Measurements from ENCODE around the gene CHCHD6. TPM values are rescaled to one million over a fixed set of nuclear protein-coding genes. Genes with fewer than 3 reads are reported as not detected.

Gene CHCHD6
- total and polyA plus RNA-seq, 2 donors (not counting 3 experiments of a cell fraction or from before 2014, with no cell fraction given) = 8.4 to 10.1 TPM

DNA sequence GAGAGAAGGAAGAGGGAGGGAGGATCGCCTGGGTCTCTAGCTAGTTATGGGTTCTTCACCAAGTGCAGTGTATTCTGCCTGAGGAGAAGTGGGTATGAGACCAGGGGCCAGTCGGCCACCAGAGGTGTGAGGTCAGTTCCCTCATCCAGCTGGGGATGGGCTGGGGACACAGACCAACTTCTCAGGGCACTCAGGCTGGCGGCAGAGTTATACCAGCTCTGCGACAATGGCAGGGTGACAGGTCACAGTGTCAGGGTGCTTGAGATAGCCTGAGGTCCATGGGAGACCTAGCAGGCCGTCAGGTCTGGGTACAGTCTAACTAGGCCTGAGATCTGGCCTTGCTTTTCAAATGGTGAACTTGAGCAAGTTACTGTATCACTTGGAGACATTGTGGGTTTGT lies 247.5 kb downstream of the CHCHD6 start:
- no peaks in the 10 kb centered on the region for H3K27me3 ChIP-seq (ENCODE audit: control insufficient read depth in 2 of 2, insufficient read depth in 2 of 2, low read length in 2 of 2)
- POLR2A ChIA-PET = no interaction called here
- H3K36me3 ChIP-seq (ENCODE audit: control insufficient read depth in 2 of 2, extremely low read depth in 1 of 2, insufficient read depth in 2 of 2, low read length in 2 of 2) = no peaks in the 10 kb centered on the region
- no TSS peak for BruUV-seq (replicated peaks)
- H3K9ac ChIP-seq (replicated peaks; ENCODE audit: extremely low read depth, insufficient read depth, low read length) = no peak overlapping the region
- FAIRE-seq (no peak), DNase-seq (ENCODE audit: low read depth, low spot score) (no peak)
- H3K4me1 ChIP-seq (ENCODE audit: control insufficient read depth, extremely low read depth, insufficient read depth, low read length) = no peaks in the 10 kb centered on the region
- no peak overlapping the region for H3K4me3 ChIP-seq (replicated peaks in 1 of 3; ENCODE audit: insufficient read depth in 1 of 3, low read depth in 1 of 3, low read length in 3 of 3)
- no peak overlapping the region for H3K27ac ChIP-seq (ENCODE audit: insufficient read depth, low read depth, low read length)
- dilution Hi-C loops (cut with MboI; ENCODE audit: extremely low pct_ligation_motif_present, low sequenced_read_pairs) (no loop called here), intact Hi-C loops (cut with micrococcal nuclease) (no loop called here)
- CTCF ChIA-PET = interaction anchor here (1.6 to 2.4 kb wide), 2 partner anchors 10 to 37 kb away, joined by 3 to 9 read pairs; no protein-coding TSS in a partner anchor
- H3K4me2 ChIP-seq (ENCODE audit: insufficient read depth, low read length) = no peak overlapping the region
- H2AFZ ChIP-seq (ENCODE audit: low read depth, low read length) = no peak overlapping the region
- no peak for TF ChIP-seq MYC (IDR thresholded peaks at IDR 0.05; ENCODE audit: low read depth, low read length)
- TF ChIP-seq FOS (IDR thresholded peaks at IDR 0.05; ENCODE audit: borderline replicate concordance, insufficient read depth, low read length) = no peak
- no peak for TF ChIP-seq JUN (IDR thresholded peaks at IDR 0.05; ENCODE audit: borderline replicate concordance, insufficient read depth, insufficient read length, low read depth)
- no peak for TF ChIP-seq POLR2AphosphoS5 (IDR thresholded peaks at IDR 0.05; ENCODE audit: insufficient read depth, low read depth, low read length)
- TF ChIP-seq, protein P1, sequence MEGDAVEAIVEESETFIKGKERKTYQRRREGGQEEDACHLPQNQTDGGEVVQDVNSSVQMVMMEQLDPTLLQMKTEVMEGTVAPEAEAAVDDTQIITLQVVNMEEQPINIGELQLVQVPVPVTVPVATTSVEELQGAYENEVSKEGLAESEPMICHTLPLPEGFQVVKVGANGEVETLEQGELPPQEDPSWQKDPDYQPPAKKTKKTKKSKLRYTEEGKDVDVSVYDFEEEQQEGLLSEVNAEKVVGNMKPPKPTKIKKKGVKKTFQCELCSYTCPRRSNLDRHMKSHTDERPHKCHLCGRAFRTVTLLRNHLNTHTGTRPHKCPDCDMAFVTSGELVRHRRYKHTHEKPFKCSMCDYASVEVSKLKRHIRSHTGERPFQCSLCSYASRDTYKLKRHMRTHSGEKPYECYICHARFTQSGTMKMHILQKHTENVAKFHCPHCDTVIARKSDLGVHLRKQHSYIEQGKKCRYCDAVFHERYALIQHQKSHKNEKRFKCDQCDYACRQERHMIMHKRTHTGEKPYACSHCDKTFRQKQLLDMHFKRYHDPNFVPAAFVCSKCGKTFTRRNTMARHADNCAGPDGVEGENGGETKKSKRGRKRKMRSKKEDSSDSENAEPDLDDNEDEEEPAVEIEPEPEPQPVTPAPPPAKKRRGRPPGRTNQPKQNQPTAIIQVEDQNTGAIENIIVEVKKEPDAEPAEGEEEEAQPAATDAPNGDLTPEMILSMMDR (IDR thresholded peaks at IDR 0.05; ENCODE audit: extremely low read depth in 1 of 2, insufficient read depth in 1 of 2, low read depth in 1 of 2, low read length in 2 of 2) = no peak
- TF ChIP-seq, protein P2, sequence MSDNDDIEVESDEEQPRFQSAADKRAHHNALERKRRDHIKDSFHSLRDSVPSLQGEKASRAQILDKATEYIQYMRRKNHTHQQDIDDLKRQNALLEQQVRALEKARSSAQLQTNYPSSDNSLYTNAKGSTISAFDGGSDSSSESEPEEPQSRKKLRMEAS (IDR thresholded peaks at IDR 0.05; ENCODE audit: insufficient read depth, insufficient read length) = no peak
- H4K20me1 ChIP-seq (replicated peaks; ENCODE audit: control insufficient read depth, extremely low read depth, insufficient read depth, low read length) = no peaks in the 10 kb centered on the region
- H3K9me3 ChIP-seq (replicated peaks; ENCODE audit: control insufficient read depth, insufficient read depth, low read length) = no peaks in the 10 kb centered on the region
- no peaks in the 10 kb centered on the region for H3K79me2 ChIP-seq (ENCODE audit: control insufficient read depth, insufficient read depth, low read length)
- no peaks in the 10 kb centered on the region for H3K9me1 ChIP-seq (replicated peaks; ENCODE audit: control insufficient read depth, extremely low read depth, insufficient read depth, low read length)

All from endothelial cell of umbilical vein (primary cell).